22Rv1 (cell line): ENCODE results near the gene VSIG8.

ENCODE experiments used
- ZFX ChIP-seq: fragments of 450-650 bp; IDR thresholded peaks from 2 replicates; pipeline ENCODE4 v1.6.1; 2017; ENCODE audit warnings: antibody characterized with exemption, borderline replicate concordance
- TF ChIP-seq, protein P1 (sequence below): fragments of 450-650 bp; IDR thresholded peaks from 2 replicates; pipeline ENCODE4 v1.5.1; 2017; ENCODE audit warnings: mild to moderate bottlenecking

DNA sequence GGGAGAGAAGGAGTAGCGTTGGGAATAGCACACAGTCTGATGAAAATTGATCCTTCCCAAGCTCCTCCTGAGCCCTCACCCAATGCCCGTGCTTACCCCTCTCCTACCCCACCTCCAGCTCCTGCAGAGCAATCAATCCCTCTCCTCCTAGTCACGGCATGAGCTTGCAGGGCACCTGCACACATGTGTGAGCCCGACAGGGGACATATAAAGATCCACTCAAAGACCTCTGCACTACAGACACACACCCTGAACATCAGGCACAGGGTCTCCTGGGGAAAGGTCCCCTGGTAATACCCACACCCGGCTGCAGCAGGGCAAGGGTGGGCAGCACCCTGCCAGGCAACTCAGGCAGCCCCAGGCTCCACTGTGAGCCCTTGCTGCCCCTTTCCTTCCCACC, 426 bp downstream of the VSIG8 start:
- TF ChIP-seq, protein P1, sequence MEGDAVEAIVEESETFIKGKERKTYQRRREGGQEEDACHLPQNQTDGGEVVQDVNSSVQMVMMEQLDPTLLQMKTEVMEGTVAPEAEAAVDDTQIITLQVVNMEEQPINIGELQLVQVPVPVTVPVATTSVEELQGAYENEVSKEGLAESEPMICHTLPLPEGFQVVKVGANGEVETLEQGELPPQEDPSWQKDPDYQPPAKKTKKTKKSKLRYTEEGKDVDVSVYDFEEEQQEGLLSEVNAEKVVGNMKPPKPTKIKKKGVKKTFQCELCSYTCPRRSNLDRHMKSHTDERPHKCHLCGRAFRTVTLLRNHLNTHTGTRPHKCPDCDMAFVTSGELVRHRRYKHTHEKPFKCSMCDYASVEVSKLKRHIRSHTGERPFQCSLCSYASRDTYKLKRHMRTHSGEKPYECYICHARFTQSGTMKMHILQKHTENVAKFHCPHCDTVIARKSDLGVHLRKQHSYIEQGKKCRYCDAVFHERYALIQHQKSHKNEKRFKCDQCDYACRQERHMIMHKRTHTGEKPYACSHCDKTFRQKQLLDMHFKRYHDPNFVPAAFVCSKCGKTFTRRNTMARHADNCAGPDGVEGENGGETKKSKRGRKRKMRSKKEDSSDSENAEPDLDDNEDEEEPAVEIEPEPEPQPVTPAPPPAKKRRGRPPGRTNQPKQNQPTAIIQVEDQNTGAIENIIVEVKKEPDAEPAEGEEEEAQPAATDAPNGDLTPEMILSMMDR: no peak
- TF ChIP-seq ZFX: no peak
